Measurements from ENCODE around the gene SIGLEC11. TPM values are rescaled to one million over a fixed set of nuclear protein-coding genes. Genes with fewer than 3 reads are reported as not detected.

The SIGLEC11 gene, protein sequence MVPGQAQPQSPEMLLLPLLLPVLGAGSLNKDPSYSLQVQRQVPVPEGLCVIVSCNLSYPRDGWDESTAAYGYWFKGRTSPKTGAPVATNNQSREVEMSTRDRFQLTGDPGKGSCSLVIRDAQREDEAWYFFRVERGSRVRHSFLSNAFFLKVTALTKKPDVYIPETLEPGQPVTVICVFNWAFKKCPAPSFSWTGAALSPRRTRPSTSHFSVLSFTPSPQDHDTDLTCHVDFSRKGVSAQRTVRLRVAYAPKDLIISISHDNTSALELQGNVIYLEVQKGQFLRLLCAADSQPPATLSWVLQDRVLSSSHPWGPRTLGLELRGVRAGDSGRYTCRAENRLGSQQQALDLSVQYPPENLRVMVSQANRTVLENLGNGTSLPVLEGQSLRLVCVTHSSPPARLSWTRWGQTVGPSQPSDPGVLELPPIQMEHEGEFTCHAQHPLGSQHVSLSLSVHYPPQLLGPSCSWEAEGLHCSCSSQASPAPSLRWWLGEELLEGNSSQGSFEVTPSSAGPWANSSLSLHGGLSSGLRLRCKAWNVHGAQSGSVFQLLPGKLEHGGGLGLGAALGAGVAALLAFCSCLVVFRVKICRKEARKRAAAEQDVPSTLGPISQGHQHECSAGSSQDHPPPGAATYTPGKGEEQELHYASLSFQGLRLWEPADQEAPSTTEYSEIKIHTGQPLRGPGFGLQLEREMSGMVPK
- total RNA-seq: not detected in 2 replicates

DNA sequence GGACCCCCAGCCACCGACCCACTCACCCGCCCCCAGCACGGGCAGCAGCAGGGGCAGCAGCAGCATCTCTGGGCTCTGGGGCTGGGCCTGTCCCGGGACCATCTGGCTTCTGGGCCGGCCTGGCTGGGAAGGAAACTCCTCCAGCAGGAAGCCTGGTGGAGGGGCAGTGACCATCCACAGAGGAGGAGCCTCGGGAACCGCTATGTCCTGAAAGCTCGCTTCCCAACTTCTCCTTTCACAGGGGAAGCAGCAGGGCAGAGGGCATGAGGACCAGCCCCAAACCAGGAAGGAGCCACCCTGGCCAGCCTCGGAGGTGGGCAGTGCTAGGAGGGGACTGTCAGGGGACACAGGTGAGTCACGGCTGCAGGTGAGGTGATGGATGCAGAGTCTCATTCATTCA lies at the start of gene SIGLEC11:
Gene SIGLEC11, minus strand, starts transcription at position 193 of the 400 bp plus-strand sequence. Its CDS starts 91 bp downstream, at position 102.

DNA sequence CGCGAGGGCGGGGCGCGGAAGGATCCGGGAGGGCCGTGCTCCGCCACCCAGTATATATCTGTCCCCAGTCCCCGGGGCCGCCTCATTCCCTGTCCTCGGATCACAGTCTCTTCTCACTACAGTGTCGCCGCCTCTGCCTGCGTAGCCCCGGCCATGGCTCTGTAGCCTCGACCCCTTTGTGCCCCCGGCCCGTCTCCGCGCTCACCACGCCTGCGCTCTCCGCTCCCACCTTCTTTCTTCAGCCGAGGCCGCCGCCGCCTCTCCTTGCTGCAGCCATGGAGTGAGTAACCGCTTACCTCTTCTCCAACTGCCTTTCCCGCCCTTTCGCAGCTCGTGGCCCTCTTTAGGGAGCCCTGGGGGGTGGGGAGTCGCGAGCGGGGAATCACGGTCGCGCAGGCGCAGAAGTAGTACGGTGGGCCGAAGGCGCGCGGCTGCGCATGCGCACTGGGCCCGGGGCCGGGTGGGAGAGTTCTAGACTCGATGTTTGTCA lies 31.8 kb downstream of the SIGLEC11 start, which contains the start of the genes ATF5 and NUP62:
Gene ATF5, plus strand, starts transcription at position 85 of the 490 bp plus-strand sequence. CDS start 1,646 bp downstream, outside the sequence.
Gene NUP62, minus strand, starts transcription at position 384 of the 490 bp plus-strand sequence. CDS start 19,697 bp downstream, outside the sequence.

Other genes with a start within 250 kb of the SIGLEC11 start
- not detected in 2 replicates for gene TSKS, start 197.9 kb downstream of the SIGLEC11 start, total RNA-seq
- 33.1 and 37.7 TPM in 2 replicates for gene AP2A1, start 194.2 kb downstream of the SIGLEC11 start, total RNA-seq
- gene FUZ, start 147.9 kb downstream of the SIGLEC11 start, total RNA-seq: 23.7 and 31.9 TPM in 2 replicates
- gene MED25, start 142.9 kb downstream of the SIGLEC11 start, total RNA-seq: 11.0 and 14.1 TPM in 2 replicates
- 44.8 and 51.2 TPM in 2 replicates for gene PTOV1, start 110.0 kb downstream of the SIGLEC11 start, total RNA-seq
- 52.4 and 53.9 TPM in 2 replicates for gene PNKP, start 93.6 kb downstream of the SIGLEC11 start, total RNA-seq
- 5.2 and 6.2 TPM in 2 replicates for gene AKT1S1, start 83.8 kb downstream of the SIGLEC11 start, total RNA-seq
- 2.9 and 6.5 TPM in 2 replicates for gene TBC1D17, start 83.5 kb downstream of the SIGLEC11 start, total RNA-seq
- 3.2 and 8.2 TPM in 2 replicates for gene IL4I1, start 64.3 kb downstream of the SIGLEC11 start, total RNA-seq
- gene ATF5, start 32.0 kb downstream of the SIGLEC11 start, total RNA-seq: 2.9 and 5.2 TPM in 2 replicates
- 24.2 and 24.7 TPM in 2 replicates for gene NUP62, start 31.7 kb downstream of the SIGLEC11 start, total RNA-seq
- gene VRK3, start 64.2 kb upstream of the SIGLEC11 start, total RNA-seq: 14.4 and 15.6 TPM in 2 replicates
- gene ZNF473, start 64.8 kb upstream of the SIGLEC11 start, total RNA-seq: 6.7 and 8.1 TPM in 2 replicates
- not detected in 2 replicates for gene IZUMO2, start 202.1 kb upstream of the SIGLEC11 start, total RNA-seq
- under 0.01 TPM in 1 of 2 replicates, not detected in the other for gene MYH14, start 242.4 kb upstream of the SIGLEC11 start, total RNA-seq

Data from epithelial cell of umbilical artery (primary cell).